ENCODE data around the gene UBAC1. TPM values are rescaled to one million over a fixed set of nuclear protein-coding genes. Genes with fewer than 3 reads are reported as not detected.
A peak's percentile ranks its signal among the peaks of the same experiment; 100 is the strongest.

UBAC1 gene
- total and polyA plus RNA-seq, 11 donors, result 71.1 to 140 (median 100) TPM

DNA sequence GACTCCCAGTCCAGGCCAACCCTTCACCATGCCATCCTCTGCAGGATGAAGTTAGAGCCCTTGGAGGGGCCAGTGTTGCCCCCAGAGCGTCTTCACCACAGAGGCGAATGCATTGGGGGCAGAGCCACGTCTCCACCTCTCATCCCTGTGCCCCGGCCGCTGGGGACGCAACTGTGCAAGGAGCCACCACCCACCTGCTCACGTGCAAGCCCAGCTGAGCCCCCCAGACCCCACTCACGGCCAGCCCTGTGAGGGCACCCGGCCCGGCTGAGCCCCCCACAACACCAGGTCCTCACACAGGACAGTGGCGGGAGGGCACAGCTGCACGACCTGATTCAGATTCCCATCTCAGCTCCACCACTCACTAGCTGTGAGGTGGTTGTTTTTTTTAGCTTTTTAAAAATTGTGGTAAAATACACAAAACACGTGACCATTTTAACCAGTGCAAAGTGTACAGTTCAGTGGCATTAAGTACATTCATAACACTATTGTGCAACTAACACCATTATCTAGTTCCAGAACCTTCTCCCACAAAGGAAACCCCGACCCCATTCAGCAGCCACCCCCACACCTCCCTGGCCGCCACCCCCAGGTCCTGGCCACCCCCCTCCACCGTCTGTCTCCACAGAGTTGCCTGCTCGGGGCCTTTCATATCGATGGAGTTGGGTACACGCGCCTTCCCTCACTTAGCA lies 33.5 kb upstream of the UBAC1 start:
- Histone ChIP-seq H3K9me3 (no peaks in the 10 kb centered on the region), H3K27ac (peak overlapping the region in 1 of 12 donors; percentile 93), H3K36me3 (no peaks in the 10 kb centered on the region), H3K4me3 (no peak overlapping the region), H3K4me1 (peaks cover 10 to 59% (median 31%) of the 10 kb centered on the region in 12 donors), H3K27me3 (no peaks in the 10 kb centered on the region)
- WGBS, 4 donors, result 82 to 89% (median 85%) methylated on average over 16 to 20 of the region's 20 CpGs
- TF ChIP-seq, protein P1, sequence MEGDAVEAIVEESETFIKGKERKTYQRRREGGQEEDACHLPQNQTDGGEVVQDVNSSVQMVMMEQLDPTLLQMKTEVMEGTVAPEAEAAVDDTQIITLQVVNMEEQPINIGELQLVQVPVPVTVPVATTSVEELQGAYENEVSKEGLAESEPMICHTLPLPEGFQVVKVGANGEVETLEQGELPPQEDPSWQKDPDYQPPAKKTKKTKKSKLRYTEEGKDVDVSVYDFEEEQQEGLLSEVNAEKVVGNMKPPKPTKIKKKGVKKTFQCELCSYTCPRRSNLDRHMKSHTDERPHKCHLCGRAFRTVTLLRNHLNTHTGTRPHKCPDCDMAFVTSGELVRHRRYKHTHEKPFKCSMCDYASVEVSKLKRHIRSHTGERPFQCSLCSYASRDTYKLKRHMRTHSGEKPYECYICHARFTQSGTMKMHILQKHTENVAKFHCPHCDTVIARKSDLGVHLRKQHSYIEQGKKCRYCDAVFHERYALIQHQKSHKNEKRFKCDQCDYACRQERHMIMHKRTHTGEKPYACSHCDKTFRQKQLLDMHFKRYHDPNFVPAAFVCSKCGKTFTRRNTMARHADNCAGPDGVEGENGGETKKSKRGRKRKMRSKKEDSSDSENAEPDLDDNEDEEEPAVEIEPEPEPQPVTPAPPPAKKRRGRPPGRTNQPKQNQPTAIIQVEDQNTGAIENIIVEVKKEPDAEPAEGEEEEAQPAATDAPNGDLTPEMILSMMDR (IDR thresholded peaks at IDR 0.05), result no peak
- TF ChIP-seq POLR2A (IDR thresholded peaks at IDR 0.05), result no peak
- ATAC-seq (no peak), DNase-seq (peak in 1 of 5 donors; percentile 27)
- intact Hi-C loops (cut with DNase I), result loop anchor here in 1 of 10 donors (10.0 kb wide), 1 partner anchor 50 kb away; no protein-coding TSS in a partner anchor

GRCh38 chr9:135993765-135994500 lies 32.8 kb upstream of the UBAC1 start:
- peak in 1 of 5 donors; percentile 55 for DNase-seq
- intact Hi-C loops (cut with DNase I), result loop anchor here in 1 of 10 donors (10.0 kb wide), 1 partner anchor 51 kb away; no protein-coding TSS in a partner anchor
- H3K9me3 ChIP-seq, result no peaks in the 10 kb centered on the region
- H3K27me3 ChIP-seq, result no peaks in the 10 kb centered on the region
- no peak overlapping the region for H3K4me3 ChIP-seq
- TF ChIP-seq POLR2A (IDR thresholded peaks at IDR 0.05), result no peak
- TF ChIP-seq, protein P1 (IDR thresholded peaks at IDR 0.05), result no peak
- H3K27ac ChIP-seq, result peak overlapping the region; percentile 75 to 98 (median 90)
- no peaks in the 10 kb centered on the region for H3K36me3 ChIP-seq
- peaks cover 10 to 64% (median 32%) of the 10 kb centered on the region in 12 donors for H3K4me1 ChIP-seq
- WGBS, 4 donors, result 86 to 90% (median 88%) methylated on average over 16 to 27 of the region's 27 CpGs
- ATAC-seq, result no peak

DNA sequence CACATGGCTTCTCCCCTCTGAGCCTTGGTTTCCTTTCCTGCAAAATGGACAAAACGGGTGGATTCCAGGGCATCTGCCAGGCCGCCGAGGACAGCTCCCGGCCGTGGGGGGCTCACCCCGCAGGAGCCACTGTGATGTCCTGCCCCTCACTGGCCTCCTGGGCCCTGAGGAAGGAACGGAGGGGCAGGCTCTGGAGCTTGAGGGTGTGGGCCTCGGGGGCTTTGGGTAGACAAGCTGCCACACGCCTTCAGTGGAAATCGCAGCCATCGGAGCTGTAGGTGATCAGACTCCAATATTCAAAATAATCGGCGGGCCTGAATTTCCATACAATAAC lies 32.2 kb upstream of the UBAC1 start:
- no peaks in the 10 kb centered on the region for H3K9me3 ChIP-seq
- intact Hi-C loops (cut with DNase I), result loop anchor here in 1 of 10 donors (10.0 kb wide), 1 partner anchor 51 kb away; no protein-coding TSS in a partner anchor
- H3K4me3 ChIP-seq, result peak overlapping the region in 8 of 12 donors; percentile 30 to 55 (median 40)
- no peak for ATAC-seq
- 53 to 69% (median 62%) methylated on average over 7 to 13 of the region's 13 CpGs for WGBS, 4 donors
- TF ChIP-seq POLR2A (IDR thresholded peaks at IDR 0.05), result no peak
- TF ChIP-seq, protein P1 (IDR thresholded peaks at IDR 0.05), result no peak
- peaks cover 10 to 64% (median 32%) of the 10 kb centered on the region in 12 donors for H3K4me1 ChIP-seq
- peak overlapping the region; percentile 75 to 98 (median 90) for H3K27ac ChIP-seq
- no peaks in the 10 kb centered on the region for H3K36me3 ChIP-seq
- no peak for DNase-seq
- no peaks in the 10 kb centered on the region for H3K27me3 ChIP-seq
